ENCODE results near the gene EIF4A3.
"Not testable (repeated sequence)": the region's sequence is repeated elsewhere in the genome, so short reads cannot be mapped to it uniquely, and the experiment has no call there.

DNA sequence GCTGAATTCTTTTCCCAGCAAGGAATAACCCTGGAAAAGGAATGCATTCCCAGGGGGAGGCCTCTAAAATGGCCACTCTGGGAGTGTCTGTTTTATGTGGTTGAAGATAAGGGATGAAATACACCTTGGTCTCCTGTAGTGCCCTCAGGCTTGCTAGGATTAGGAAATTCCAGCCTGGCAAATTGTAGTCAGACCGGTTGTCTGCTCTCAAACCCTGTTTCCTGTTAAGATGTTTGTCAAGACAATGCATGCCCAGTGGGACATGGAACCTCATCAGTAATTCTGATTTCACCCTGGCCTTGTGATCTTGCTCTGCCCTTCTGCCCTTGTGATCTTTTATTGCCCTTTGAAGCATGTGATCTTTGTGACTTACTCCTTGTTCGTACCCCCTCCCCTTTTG, 8.7 kb upstream of the EIF4A3 start:
- TF ChIP-seq, protein P1, sequence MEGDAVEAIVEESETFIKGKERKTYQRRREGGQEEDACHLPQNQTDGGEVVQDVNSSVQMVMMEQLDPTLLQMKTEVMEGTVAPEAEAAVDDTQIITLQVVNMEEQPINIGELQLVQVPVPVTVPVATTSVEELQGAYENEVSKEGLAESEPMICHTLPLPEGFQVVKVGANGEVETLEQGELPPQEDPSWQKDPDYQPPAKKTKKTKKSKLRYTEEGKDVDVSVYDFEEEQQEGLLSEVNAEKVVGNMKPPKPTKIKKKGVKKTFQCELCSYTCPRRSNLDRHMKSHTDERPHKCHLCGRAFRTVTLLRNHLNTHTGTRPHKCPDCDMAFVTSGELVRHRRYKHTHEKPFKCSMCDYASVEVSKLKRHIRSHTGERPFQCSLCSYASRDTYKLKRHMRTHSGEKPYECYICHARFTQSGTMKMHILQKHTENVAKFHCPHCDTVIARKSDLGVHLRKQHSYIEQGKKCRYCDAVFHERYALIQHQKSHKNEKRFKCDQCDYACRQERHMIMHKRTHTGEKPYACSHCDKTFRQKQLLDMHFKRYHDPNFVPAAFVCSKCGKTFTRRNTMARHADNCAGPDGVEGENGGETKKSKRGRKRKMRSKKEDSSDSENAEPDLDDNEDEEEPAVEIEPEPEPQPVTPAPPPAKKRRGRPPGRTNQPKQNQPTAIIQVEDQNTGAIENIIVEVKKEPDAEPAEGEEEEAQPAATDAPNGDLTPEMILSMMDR (IDR thresholded peaks at IDR 0.05), result not testable (repeated sequence)
- not testable (repeated sequence) for TF ChIP-seq POLR2A (IDR thresholded peaks at IDR 0.05)
